IMR-90 (cell line): ENCODE data around the gene USP50. TPM values are rescaled to one million over a fixed set of nuclear protein-coding genes. Genes with fewer than 3 reads are reported as not detected.
"Not testable (repeated sequence)": the region's sequence is repeated elsewhere in the genome, so short reads cannot be mapped to it uniquely, and the experiment has no call there.

Source experiments
- ATAC-seq: fragments of 200-7000 bp; cut with Tn5 transposase; 2 replicates; pipeline ENCODE4 v1.9.1; 2020; ENCODE audit warnings: low read depth, mild to moderate bottlenecking, moderate library complexity
- BruUV-seq: library from RNA; stranded (reverse); fragments of 400-500 nt; replicated peaks from 2 replicates; lab custom pipeline; 2021; lab: Mats Ljungman, UMichigan
- CTCF ChIA-PET: fragments of 300-600 bp; formaldehyde crosslinking; extraction: SDS; loops from one replicate; lab custom pipeline; 2021; ENCODE audit warnings: antibody characterized with exemption; lab: Yijun Ruan, JAX
- POLR2A ChIA-PET: fragments of 300-600 bp; sonication (Branson Sonifier 250); formaldehyde crosslinking; loops from one replicate; lab custom pipeline; 2022; ENCODE audit warnings: antibody characterized with exemption; ENCODE audit not compliant: unreplicated experiment; lab: Charles Lee
- DNase-seq: peaks from one replicate; pipeline ENCODE4 v3.0.0; 2013
- H2AFZ ChIP-seq: replicated peaks from 2 replicates; pipeline ENCODE3; 2013; ENCODE audit warnings: low read length, mild to moderate bottlenecking; ENCODE audit not compliant: poor library complexity
- H2AK5ac ChIP-seq: 2 replicates; pipeline ENCODE4 v1.6.1; 2013; ENCODE audit warnings: low read depth, low read length, inconsistent platforms
- H2AK9ac ChIP-seq: replicated peaks from 2 replicates; pipeline ENCODE3; 2013; ENCODE audit warnings: mild to moderate bottlenecking, low read depth, low read length, moderate library complexity; ENCODE audit not compliant: poor library complexity
- H2BK120ac ChIP-seq: 2 replicates; pipeline ENCODE4 v1.6.1; 2013; ENCODE audit warnings: low read depth, low read length, inconsistent platforms
- H2BK15ac ChIP-seq: 3 replicates; pipeline ENCODE4 v1.6.1; 2013; ENCODE audit warnings: low read depth, low read length, inconsistent platforms
- H2BK20ac ChIP-seq: 2 replicates; pipeline ENCODE4 v1.6.1; 2013; ENCODE audit warnings: low read depth, mild to moderate bottlenecking, inconsistent platforms, low read length, moderate library complexity
- H2BK5ac ChIP-seq: 2 replicates; pipeline ENCODE4 v1.6.1; 2013; ENCODE audit warnings: mild to moderate bottlenecking, low read depth, low read length, inconsistent platforms; ENCODE audit not compliant: poor library complexity, severe bottlenecking
- H3K14ac ChIP-seq: replicated peaks from 2 replicates; pipeline ENCODE4 v1.6.1; 2013; ENCODE audit warnings: low read depth, low read length, inconsistent platforms
- H3K18ac ChIP-seq: 2 replicates; pipeline ENCODE4 v1.6.1; 2013; ENCODE audit warnings: low read depth, low read length, control low read depth
- H3K23ac ChIP-seq: 2 replicates; pipeline ENCODE4 v1.6.1; 2013; ENCODE audit warnings: low read depth, low read length, inconsistent platforms
- H3K27ac ChIP-seq: 2 replicates; pipeline ENCODE4 v1.5.1; 2013; ENCODE audit warnings: mild to moderate bottlenecking, control low read depth, low read length; ENCODE audit not compliant: insufficient read depth
- H3K27me3 ChIP-seq: 2 replicates; pipeline ENCODE4 v1.6.1; 2013; ENCODE audit warnings: low read length; ENCODE audit not compliant: control insufficient read depth, insufficient read depth
- H3K36me3 ChIP-seq: 2 replicates; pipeline ENCODE4 v1.6.1; 2013; ENCODE audit warnings: low read length, mixed read lengths; ENCODE audit not compliant: control insufficient read depth, insufficient read depth
- H3K4ac ChIP-seq: 2 replicates; pipeline ENCODE4 v1.6.1; 2013; ENCODE audit warnings: low read depth, low read length, inconsistent platforms
- H3K4me1 ChIP-seq: 2 replicates; pipeline ENCODE4 v1.6.1; 2013; ENCODE audit warnings: low read length, mixed read lengths; ENCODE audit not compliant: control insufficient read depth, insufficient read depth
- H3K4me2 ChIP-seq: 2 replicates; pipeline ENCODE4 v1.6.1; 2013; ENCODE audit warnings: low read depth, mild to moderate bottlenecking, control low read depth, low read length, moderate library complexity
- H3K4me3 ChIP-seq: 2 replicates; pipeline ENCODE4 v1.5.1; 2013; ENCODE audit warnings: low read depth, mild to moderate bottlenecking, control low read depth, low read length, moderate library complexity; ENCODE audit not compliant: insufficient read depth
- H3K56ac ChIP-seq: 2 replicates; pipeline ENCODE4 v1.6.1; 2013; ENCODE audit warnings: low read length, inconsistent platforms; ENCODE audit not compliant: insufficient read depth; ENCODE audit errors: extremely low read depth
- H3K79me1 ChIP-seq, 2 experiments: 2 replicates each; pipeline ENCODE4 v1.6.1; 2013; ENCODE audit warnings: low read length in 2 of 2, inconsistent platforms in 1 of 2, low read depth in 1 of 2
- H3K9ac ChIP-seq: 2 replicates; pipeline ENCODE4 v1.6.1; 2013; ENCODE audit warnings: low read depth, low read length, control low read depth
- H3K9me1 ChIP-seq: 2 replicates; pipeline ENCODE4 v1.6.1; 2013; ENCODE audit warnings: low read length, inconsistent platforms; ENCODE audit not compliant: insufficient read depth
- H3K9me3 ChIP-seq: 2 replicates; pipeline ENCODE4 v1.6.1; 2013; ENCODE audit warnings: low read length; ENCODE audit not compliant: control insufficient read depth, insufficient read depth
- H4K20me1 ChIP-seq: 2 replicates; pipeline ENCODE4 v1.6.1; 2013; ENCODE audit warnings: low read length, inconsistent platforms; ENCODE audit not compliant: insufficient read depth
- H4K5ac ChIP-seq: 2 replicates; pipeline ENCODE4 v1.6.1; 2013; ENCODE audit warnings: mild to moderate bottlenecking, low read depth, low read length, control low read depth
- H4K8ac ChIP-seq, 2 experiments: 2 replicates each; pipeline ENCODE4 v1.6.1; 2013; ENCODE audit warnings: low read depth in 2 of 2, low read length in 2 of 2, control low read depth in 1 of 2, inconsistent platforms in 1 of 2
- H4K91ac ChIP-seq: 2 replicates; pipeline ENCODE4 v1.6.1; 2013; ENCODE audit warnings: low read depth, low read length, inconsistent platforms; ENCODE audit not compliant: insufficient read depth
- FOS ChIP-seq: fragments of 150-350 bp; IDR thresholded peaks from 2 replicates; pipeline ENCODE4 v1.6.1; 2016; ENCODE audit warnings: low read depth, low read length
- MAFK ChIP-seq: IDR thresholded peaks from 2 replicates; pipeline ENCODE4 v1.6.1; 2012; ENCODE audit warnings: low read depth, low read length, improper control_type of control experiment
- MXI1 ChIP-seq: IDR thresholded peaks from 2 replicates; pipeline ENCODE4 v1.6.1; 2012; ENCODE audit warnings: low read depth, mild to moderate bottlenecking, low read length, moderate library complexity, borderline replicate concordance
- RCOR1 ChIP-seq: IDR thresholded peaks from 2 replicates; pipeline ENCODE4 v1.6.1; 2012; ENCODE audit warnings: mild to moderate bottlenecking, low read length, improper control_type of control experiment; ENCODE audit not compliant: insufficient replicate concordance
- WGBS, 2 experiments: methylation state at CpG; one replicate each; pipeline versions ENCODE4 v1.1.5 to v1.1.7; 2013; ENCODE audit warnings: missing lambda C conversion rate in 2 of 2; ENCODE audit not compliant: insufficient read length in 1 of 2; ENCODE audit errors: extremely low coverage in 2 of 2; 5-methylcytosine and 5-hydroxymethylcytosine counted together
- dilution Hi-C: fragments of 300-500 bp; cut with HindIII; formaldehyde crosslinking; loops from one replicate; pipeline ENCODE4 v1.14.3; 2018; ENCODE audit warnings: low sequenced_read_pairs; ENCODE audit not compliant: unreplicated experiment
- in situ Hi-C: fragments of 300-500 bp; cut with MboI; formaldehyde crosslinking; loops from 3 replicates; pipeline ENCODE4 v1.14.3; 2019; ENCODE audit warnings: low sequenced_read_pairs, inconsistent platforms, mixed read lengths
- intact Hi-C: fragments of 100-400 bp; cut with micrococcal nuclease; formaldehyde crosslinking; loops from 2 replicates; pipeline ENCODE4 v1.10.0; 2022
- polyA plus RNA-seq, 3 experiments: library from polyadenylated mRNA; depleted of rRNA; stranded (reverse); fragments of >200 nt; gene quantifications; 2 replicates each; pipeline ENCODE4 v1.2.3, GENCODE V29; 2012; ENCODE audit warnings: low replicate concordance in 1 of 3
- total RNA-seq: library from RNA; depleted of rRNA; stranded (reverse); fragments of >200 nt; gene quantifications from 2 replicates; pipeline ENCODE4 v1.2.3, GENCODE V29; 2012

The USP50 gene
- total and polyA plus RNA-seq, 2 of the 4 experiments (the other 2 are of a cell fraction), result not detected

DNA sequence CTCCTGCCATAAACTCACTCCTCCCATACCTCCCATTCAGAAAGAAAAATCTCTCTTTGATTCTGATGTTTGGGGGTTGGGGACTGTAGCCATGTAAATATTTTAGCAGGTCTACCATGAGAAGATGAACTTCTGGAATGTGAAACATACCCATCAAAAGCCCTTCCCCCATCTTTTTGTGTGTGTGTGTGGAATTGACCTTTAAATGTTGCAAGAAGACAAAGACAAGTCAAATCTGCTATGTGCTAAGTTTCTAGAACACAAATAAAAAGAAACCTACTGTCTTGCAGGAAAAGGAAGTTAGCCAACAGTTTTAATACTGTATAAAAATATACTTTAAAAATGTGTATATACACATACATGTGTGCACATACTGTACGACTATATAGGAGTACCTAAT is 29.7 kb upstream of the USP50 start:
- Histone ChIP-seq H3K4ac (no peak overlapping the region), H3K27me3 (no peaks in the 10 kb centered on the region), H3K4me3 (no peak overlapping the region), H3K4me1 (peaks cover 2% of the 10 kb centered on the region; the same call in 1 of the 2 replicates), H4K8ac (no peak overlapping the region), H3K9me3 (no peaks in the 10 kb centered on the region), H2AFZ (no peak overlapping the region), H3K56ac (no peak overlapping the region), H2AK5ac (no peak overlapping the region), H2BK5ac (no peak overlapping the region), H3K27ac (no peak overlapping the region), H3K18ac (no peak overlapping the region), H4K20me1 (no peaks in the 10 kb centered on the region), H3K79me1 (no peaks in the 10 kb centered on the region; a peak in 1 of 4 replicates), H2AK9ac (no peak overlapping the region), H4K91ac (no peak overlapping the region), H2BK15ac (no peak overlapping the region), H4K5ac (no peak overlapping the region), H3K23ac (no peak overlapping the region), H2BK20ac (no peak overlapping the region), H3K14ac (no peak overlapping the region), H3K9me1 (peaks cover 3% of the 10 kb centered on the region; the same call in 1 of the 2 replicates), H3K36me3 (peaks cover 32% of the 10 kb centered on the region), H3K4me2 (no peak overlapping the region), H2BK120ac (no peak overlapping the region), H3K9ac (no peak overlapping the region)
- CTCF ChIA-PET, result no interaction called here
- POLR2A ChIA-PET, result no interaction called here
- dilution Hi-C loops, result no loop called here
- in situ Hi-C loops, result no loop called here
- no peak for TF ChIP-seq MAFK
- no peak for TF ChIP-seq FOS
- no peak for TF ChIP-seq RCOR1
- TF ChIP-seq MXI1, result no peak
- DNase-seq (no peak), ATAC-seq (no peak)
- BruUV-seq, result no TSS peak
- no CpG with 5 or more reads among the region's 1 CpG for WGBS, 2 experiments
- intact Hi-C loops, result loop anchor here (5.0 kb wide), 1 partner anchor 79 kb away; no protein-coding TSS in a partner anchor

- H3K4me1 ChIP-seq, H4K20me1 ChIP-seq, H2BK120ac ChIP-seq, H2AK5ac ChIP-seq, H3K9me3 ChIP-seq, H4K5ac ChIP-seq, H3K4me3 ChIP-seq, H2AFZ ChIP-seq, DNase-seq, H3K4ac ChIP-seq, CTCF ChIA-PET, H3K9ac ChIP-seq, H3K14ac ChIP-seq, H2AK9ac ChIP-seq, H3K79me1 ChIP-seq, H4K8ac ChIP-seq, H3K27me3 ChIP-seq, H3K4me2 ChIP-seq, H2BK15ac ChIP-seq, POLR2A ChIA-PET, H3K27ac ChIP-seq, H2BK5ac ChIP-seq, H2BK20ac ChIP-seq, H3K9me1 ChIP-seq, ATAC-seq, H3K23ac ChIP-seq, H3K56ac ChIP-seq, H4K91ac ChIP-seq, dilution Hi-C loops, H3K18ac ChIP-seq, BruUV-seq, intact Hi-C loops, in situ Hi-C loops: not testable (repeated sequence)
- WGBS, 2 experiments, result no CpG with 5 or more reads among the region's 5 CpGs
- H3K36me3 ChIP-seq, result peaks cover 32% of the 10 kb centered on the region
Measured at GRCh38 chr15:50573842-50574241, 27.4 kb upstream of the USP50 start.
